Fibroblast of peridontal ligament (primary cell): ENCODE results near the gene RASGRF1.
"Not testable (repeated sequence)": the region's sequence is repeated elsewhere in the genome, so short reads cannot be mapped to it uniquely, and the experiment has no call there.

ENCODE experiments used
- DNase-seq: peaks from one replicate; pipeline ENCODE4 v3.0.0-alpha.2; 2010; ENCODE audit errors: extremely low read depth

RASGRF1 gene, protein sequence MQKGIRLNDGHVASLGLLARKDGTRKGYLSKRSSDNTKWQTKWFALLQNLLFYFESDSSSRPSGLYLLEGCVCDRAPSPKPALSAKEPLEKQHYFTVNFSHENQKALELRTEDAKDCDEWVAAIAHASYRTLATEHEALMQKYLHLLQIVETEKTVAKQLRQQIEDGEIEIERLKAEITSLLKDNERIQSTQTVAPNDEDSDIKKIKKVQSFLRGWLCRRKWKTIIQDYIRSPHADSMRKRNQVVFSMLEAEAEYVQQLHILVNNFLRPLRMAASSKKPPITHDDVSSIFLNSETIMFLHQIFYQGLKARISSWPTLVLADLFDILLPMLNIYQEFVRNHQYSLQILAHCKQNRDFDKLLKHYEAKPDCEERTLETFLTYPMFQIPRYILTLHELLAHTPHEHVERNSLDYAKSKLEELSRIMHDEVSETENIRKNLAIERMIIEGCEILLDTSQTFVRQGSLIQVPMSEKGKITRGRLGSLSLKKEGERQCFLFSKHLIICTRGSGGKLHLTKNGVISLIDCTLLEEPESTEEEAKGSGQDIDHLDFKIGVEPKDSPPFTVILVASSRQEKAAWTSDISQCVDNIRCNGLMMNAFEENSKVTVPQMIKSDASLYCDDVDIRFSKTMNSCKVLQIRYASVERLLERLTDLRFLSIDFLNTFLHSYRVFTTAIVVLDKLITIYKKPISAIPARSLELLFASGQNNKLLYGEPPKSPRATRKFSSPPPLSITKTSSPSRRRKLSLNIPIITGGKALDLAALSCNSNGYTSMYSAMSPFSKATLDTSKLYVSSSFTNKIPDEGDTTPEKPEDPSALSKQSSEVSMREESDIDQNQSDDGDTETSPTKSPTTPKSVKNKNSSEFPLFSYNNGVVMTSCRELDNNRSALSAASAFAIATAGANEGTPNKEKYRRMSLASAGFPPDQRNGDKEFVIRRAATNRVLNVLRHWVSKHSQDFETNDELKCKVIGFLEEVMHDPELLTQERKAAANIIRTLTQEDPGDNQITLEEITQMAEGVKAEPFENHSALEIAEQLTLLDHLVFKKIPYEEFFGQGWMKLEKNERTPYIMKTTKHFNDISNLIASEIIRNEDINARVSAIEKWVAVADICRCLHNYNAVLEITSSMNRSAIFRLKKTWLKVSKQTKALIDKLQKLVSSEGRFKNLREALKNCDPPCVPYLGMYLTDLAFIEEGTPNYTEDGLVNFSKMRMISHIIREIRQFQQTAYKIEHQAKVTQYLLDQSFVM (N-terminal part only)

DNA sequence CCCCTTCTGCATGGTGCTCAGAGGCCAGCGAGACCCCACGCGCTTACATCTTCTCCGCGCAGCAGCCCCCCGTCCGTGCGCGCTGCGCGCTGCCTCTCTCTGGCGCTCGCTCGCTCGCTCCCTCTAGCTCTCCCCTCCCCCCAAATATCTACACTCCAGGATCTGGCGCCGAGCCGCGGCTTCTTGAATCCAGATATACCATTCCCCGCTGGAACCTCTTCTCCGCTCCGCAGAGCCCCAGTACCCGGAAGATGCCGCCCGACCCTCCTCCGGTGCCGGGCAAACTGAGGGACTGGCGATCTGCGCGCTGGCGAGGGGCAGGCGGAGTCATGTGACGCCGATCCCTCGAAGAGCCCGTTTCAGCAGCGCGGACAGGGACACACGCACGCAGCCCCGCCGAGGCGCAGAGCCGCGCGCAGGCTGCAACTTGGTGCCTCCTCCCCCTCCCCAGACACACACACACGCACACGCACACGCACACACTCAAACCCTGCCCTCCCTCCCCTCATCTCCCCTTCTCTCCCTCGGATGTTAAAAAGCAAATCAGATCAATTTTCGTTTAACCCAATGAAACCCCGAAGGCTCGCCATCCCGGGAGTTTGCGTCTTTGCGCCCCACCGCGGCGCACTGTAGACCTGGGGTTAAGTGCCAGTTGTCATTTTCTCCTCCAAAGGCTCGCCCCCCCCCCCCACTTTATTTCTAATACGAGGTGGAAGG lies at the start of gene RASGRF1:
Gene RASGRF1, minus strand, starts transcription at position 294 of the 717 bp plus-strand sequence. Its CDS starts 282 bp downstream, at position 12.
- no peak for DNase-seq

DNA sequence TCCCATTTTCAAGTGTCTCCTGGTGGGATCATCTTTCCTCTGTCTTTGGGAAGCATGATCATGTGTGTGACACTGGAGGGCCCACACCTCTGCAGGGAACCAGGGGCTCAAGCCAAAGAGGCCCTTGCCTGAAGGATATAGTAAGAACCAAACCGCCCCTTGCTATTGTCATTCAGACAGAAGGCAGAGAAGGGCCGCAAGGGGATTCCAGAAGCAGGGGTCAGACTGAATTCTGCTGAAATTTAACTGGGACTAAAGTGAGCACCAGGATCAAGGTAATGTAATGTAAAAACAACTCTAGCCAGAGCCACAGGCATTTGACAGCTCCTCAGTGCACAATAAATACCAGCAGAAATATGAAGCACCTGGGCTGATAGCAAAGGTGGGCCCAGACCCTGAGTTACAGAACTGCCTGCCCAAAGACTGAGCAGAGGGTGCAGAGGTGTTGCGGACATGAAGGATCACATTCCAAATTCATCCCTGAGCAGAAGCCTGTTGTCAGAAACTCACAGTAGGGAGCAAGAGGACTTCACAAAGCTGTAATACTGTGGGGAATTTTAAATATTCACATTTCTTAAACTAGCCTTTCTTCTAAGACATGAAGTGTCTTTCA lies 46.0 kb upstream of the RASGRF1 start:
- no peak for DNase-seq

DNA sequence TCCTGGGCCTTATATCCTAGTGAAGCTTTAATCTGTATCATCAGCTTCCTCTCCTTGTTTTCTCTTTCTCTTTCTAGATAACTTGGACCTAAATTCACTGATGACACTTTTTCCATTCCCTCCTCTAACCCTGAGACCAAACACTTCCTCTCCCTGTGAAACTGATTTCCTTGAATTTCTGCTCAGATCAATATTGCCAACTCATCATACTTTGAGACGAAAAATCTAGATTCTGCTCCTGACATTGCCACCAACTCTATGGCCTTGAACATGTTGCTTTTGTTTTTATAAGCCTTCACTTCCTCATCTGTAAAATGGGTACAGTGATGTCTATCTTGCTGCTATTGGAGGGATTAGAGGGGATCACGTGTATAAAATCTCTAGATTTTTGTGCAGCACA lies 42.7 kb upstream of the RASGRF1 start:
- DNase-seq, result no peak

DNA sequence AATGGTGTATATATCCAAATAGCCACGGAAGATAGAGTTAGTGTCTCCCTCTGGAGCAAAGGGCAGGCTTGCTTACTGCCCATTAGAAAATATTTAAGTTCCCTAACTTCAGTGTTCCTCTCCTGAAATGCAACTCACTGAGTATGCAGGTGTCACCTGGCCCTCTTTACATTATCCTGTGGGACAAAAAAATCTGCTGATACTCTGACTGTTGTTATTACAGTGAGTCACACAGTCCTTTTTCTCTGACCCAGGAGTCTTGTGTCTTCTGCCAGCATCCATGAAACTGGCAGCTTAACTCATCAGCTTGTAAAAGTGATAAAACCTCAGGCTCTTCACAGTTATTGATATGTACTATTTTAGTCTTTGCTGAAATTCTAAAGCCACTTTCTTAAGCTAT lies 42.2 kb upstream of the RASGRF1 start:
- no peak for DNase-seq

DNA sequence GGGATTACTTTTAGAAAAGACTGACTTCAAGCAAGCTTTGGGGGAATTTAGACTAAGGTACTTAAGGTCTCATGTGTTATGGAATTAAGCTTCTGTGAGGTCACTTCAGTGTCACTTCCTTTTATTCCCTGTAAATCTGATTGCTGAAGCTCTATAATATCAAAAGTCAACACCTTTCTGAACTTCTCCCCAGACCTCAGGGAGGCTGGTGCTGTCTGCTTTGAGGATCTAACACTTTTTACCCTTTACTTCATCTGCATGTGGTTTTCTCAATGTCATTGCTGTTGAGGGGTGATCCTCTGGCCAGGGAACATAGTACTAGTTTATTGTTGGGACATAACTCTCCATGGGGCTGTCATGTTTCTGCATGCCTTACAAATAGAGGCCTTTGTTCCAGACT lies 41.8 kb upstream of the RASGRF1 start:
- no peak for DNase-seq

DNA sequence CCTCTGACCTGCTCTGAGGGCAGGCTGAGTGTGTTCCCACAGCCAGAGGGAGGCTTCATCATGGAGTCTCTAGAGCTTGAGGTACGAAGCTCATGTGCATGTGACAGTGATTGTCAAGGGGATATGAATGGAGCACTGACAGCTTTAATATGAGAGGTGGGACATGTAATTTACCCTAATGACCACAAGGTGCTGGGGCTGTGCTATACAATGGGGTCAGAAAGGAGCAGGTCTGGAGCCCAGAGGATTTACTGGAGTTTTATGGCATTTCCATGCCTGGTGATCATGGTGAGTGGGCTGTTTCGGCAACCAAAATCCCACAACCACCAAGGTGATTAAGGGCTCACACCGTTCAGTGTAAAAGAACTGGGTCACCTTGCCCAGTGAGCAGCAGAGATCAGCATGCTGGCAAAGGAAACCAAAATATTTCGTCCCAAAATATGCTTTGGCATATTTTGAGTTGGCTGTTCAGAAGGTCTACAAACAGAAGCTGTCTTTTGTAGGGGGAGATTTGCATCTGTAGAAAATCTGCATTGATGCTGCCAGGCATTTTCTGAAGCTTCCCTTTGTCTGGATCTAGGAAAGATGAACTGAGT lies 40.1 kb upstream of the RASGRF1 start:
- DNase-seq, result no peak

DNA sequence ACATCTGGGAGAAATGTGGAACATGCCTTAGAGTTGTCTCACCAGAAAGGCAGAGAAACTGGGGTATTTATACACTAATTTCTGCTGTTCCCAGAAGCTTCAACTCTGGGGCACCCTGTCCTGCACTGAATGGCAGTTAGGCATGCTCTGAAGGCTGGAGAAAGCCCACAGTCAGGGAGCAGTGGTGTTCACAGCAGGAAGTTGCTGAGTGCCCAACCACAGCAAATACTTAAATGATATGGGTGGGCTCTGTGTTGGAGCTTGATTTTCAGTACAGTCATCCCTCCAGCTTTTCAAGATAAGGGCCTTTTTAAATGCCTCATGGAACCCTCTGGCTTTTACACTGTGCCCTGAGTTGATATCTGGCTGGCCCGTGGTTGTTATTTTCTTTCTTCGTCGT lies 38.7 kb upstream of the RASGRF1 start:
- DNase-seq, result no peak

DNA sequence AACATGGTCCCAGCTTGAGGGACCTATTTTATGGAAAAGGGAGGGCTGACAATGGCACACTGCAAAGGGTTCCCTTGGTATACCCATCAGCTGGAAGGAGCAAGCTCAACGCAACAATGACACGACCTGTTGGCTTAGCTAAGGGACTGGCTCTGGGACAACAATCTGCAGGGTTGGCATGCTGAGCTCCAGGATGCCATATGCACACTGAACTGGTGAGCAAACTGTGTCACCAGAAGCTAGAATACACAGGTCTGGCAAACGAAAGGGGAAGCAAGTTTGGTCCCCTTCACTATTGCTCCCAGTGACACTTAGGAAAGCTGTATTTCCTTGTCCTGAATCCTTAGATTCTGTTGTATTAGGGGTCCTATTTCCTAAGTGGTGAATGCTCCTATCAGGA lies 38.0 kb upstream of the RASGRF1 start:
- no peak for DNase-seq

DNA sequence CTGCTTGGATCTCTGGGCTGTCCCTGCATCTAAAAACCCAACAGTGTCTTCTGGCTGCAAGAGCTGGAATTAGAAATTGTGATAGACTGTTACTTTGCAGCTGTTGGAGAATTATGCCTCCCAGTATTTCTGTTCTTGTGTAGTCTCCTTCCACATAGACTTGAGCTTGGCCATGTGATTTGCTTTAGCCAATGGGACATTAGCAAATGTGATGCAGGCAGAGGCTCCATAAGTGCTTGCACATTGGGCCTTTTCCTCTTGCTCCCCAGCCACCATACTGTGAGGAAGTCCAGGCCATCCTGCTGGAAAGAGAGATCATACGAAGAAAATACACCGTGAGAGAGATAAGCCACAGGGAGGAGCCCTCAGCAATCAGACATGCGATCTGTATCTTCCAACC lies 33.8 kb upstream of the RASGRF1 start:
- DNase-seq, result no peak

DNA sequence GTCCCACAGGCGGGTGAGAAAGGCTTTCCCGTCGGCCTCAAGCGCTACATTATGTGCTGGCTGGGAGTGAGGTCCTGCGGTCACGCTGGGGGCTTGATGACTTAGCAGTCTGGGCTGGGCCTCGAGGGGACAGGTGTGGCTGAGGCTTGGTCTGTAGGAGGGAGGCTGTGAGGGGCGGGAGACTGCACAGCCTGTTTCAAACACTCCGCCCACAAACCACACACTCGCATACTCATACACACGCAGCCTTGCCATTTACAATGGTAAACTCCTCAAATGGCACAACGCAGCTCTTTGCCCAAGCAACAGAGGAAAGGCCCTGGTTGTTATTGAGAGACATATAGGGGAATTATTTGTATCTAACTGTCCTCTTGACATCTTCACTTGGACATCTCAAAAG lies 32.4 kb upstream of the RASGRF1 start:
- no peak for DNase-seq

DNA sequence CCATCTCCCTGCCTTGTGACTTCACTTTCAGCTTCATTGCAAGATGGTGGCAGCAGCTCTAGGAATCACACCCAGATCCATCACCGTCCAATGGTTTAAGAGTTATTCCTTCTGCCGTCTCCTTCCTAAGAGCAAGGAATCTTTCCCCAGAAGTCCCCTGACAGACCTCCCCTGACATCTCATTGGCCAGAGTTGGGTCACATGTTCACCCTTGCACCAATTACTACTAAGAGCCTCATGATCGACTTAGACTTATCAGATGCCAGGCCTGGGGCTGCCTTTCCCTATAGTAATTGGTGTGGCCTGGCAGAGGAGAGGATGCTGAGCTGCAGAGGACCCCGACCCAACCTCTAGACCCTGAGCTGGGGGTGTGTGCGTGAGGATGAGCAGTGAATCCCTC lies 31.8 kb upstream of the RASGRF1 start:
- DNase-seq, result no peak

DNA sequence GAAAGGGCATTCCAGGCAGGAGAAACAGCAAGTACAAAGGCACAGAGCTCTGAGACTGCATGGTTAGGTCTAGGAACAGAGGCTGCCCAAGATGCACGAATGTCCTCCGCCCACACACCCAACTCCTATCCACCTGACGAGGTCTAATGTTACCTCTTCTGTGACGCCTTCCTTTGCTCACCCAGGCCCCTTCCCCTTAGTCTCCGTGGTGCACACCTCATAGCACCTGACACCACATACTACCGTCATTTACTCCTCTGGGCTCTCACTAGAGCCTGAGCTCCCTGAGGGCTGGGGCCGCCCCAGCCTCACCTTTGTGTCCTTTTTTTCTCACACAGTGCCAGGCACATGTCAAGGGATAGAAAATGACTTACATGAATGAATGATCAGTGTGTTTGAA lies 31.0 kb upstream of the RASGRF1 start:
- DNase-seq, result no peak

DNA sequence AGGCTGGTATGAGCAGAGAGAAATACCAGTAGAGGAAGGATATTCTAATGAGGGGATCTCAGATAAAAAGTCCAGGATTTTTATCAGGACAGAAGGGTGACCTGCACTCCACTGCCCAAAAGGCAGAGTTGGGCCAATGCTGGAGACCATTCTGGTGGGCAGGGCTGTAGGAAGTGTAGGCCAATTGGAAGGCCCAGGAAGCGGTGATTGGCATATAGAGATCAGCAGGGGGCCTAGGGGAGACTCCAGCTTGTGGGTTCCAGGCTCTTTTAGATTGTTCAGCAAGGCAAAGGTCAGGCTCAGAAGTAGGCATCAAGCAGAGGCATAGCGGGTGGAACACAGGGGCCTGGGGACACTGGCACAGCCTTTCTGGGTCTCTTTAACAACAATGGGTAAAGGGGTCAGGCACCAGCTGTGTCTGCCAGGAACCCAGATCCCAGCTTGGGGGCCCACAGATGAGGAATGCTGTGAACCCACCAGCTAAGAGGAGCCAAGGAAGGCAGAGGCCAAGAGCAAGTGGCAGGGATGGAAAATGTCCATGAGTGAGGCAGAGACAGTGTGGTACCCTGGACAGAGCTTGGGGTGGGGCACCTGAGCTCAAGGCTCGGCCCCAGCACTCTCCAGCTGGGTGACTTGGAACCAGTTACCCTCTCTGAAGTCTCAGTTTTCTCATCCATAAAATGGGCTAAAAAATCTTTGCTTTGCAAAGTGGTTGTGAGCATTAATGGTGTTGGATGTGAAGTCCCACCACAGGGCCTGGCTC lies 27.0 kb upstream of the RASGRF1 start:
- no peak for DNase-seq

DNA sequence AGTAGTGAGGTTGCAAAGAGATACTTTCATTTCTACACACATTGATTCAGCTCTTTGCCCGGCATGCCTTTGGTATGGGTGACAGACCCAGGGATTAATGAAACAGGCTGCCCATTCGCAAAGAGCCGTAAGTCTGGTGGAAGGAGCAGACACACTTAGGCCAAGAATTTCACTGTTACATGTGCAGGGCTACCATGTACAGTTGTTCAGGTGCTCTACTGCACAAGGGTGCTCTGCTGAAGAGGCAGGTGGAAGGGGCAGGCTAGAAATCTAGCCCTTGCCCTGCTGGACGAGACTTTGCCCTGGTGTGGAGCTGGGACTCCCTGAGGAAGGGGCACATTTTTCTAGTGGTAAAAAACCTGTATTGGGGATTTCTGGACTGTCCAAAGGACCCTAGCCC lies 26.2 kb upstream of the RASGRF1 start:
- no peak for DNase-seq

DNA sequence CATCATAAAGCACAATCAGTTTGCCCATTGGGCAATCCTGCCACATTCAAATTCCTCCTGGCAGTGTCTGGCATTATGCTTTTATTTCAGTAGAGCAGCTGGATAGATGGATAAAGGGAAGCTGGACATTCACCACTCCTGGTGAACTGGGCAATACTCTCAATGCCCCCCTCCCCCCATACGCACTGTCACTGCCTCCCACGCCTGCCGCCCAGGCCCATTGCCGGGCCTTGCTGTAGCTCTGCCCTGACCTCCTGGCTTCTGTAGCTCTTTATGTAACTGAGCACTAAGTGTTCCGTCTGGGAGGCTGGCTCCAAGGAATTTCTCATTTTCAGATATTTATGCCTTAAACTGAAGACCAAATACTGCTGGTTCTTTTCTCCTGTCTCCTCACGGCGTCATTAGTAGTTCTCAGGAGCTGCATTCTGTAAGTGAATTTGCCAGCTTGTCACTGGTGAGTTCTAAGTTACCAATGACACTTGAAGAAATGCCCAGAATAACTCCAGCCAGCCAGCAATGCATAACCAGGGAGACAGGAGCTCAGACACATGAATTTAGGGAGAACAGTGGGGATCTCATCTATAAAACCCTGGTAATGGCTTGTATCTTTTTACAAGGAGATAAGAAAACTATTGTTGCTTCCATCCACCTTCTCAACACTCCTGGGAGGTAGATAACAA lies 25.5 kb upstream of the RASGRF1 start:
- DNase-seq, result no peak

DNA sequence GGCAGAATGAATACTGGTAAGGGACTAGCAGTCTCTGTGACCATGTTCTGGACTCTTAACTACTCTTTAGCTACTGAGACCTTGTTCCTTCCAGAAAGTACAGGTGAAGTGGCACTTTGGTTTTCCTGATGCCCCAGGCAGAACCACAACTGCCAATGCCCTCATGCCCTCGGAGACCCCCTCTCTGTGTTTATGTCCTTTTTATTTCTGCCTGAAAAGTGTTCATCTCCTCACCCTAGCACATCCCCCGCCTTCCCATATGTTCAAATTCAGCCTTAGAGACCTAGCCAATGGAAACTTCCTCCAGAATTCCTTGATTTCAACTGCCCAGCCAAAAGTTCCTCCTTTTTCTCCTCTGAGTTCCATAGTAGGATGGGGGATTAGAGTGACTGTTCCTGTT lies 23.3 kb upstream of the RASGRF1 start:
- no peak for DNase-seq

DNA sequence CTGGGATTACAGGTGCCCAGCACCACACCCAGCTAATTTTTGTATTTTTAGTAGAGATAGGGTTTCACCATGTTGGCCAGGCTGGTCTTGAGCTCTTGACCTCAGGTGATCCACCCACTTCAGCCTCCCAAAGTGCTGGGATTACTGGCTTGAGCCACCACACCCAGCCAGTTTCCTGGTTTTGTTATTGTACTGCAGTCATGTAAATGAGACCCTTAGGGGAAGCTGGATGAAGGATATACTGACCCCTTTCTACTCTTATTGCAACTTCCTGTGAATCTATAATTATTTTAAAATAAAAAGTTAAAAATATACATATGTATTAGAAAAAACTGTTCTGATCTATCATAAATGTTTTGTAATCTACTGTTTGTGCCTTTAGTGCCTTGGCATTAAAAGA lies 20.8 kb upstream of the RASGRF1 start:
- not testable (repeated sequence) for DNase-seq

DNA sequence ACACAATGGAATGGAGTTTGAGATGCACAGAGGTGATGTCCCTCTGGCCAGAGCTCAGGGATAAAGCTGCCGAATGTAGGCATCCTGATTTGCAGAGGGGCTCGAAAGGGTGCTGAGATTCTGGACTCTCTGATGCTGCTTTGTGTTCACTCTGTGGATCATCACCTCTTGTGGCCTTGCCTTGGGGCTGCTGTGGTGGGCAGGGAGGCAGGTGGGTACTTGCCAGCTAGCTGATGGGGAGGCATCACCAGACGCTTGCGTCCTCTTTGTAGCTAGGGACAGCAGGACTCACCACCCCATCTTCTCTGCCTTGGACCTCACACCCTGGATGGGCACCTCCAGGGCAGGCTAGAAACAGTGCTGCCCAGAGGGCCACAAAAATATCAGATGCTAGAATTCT lies 14.6 kb upstream of the RASGRF1 start:
- DNase-seq, result no peak

DNA sequence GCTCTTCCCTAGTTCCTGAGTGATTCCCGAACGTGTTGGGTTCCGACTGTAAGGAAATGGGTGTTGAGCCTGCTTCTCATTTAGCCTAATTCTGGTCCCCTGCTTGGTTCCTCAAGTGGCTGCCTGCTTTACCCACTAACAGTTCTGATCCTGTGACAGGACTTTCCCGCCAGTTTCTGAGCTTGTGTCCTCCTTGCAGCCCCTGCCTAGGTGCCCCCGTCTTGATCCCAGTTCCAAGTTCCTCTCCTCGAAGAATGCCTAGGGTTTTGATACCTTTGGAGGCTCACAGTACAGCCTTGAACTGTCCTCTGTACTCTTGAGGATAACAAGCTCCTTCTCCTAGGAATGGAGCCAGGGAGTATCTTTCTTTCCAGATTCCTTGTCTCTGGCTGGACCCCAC lies 12.0 kb upstream of the RASGRF1 start:
- no peak for DNase-seq
